Astrocyte of the hippocampus (primary cell): ENCODE measurements around the gene FADS6.
"Not testable (repeated sequence)": the region's sequence is repeated elsewhere in the genome, so short reads cannot be mapped to it uniquely, and the experiment has no call there.

Experiments used
- DNase-seq: peaks from one replicate; pipeline ENCODE4 v3.0.0; 2011; ENCODE audit warnings: low read depth, low spot score

FADS6 gene

GRCh38 chr17:74920642-74921025, 27.2 kb upstream of the FADS6 start:
- DNase-seq = no peak

- no peak for DNase-seq
These were observed 26.8 kb upstream of the FADS6 start for GRCh38 chr17:74920306-74920620.

GRCh38 chr17:74919440-74920305, 26.2 kb upstream of the FADS6 start:
- DNase-seq = no peak

- DNase-seq = no peak
These were observed 25.5 kb upstream of the FADS6 start for GRCh38 chr17:74918906-74919305.

GRCh38 chr17:74917430-74917829, 24.0 kb upstream of the FADS6 start:
- no peak for DNase-seq

- no peak for DNase-seq
These were observed 23.4 kb upstream of the FADS6 start for GRCh38 chr17:74916851-74917199.

GRCh38 chr17:74916136-74916850, 22.9 kb upstream of the FADS6 start:
- DNase-seq = no peak

- not testable (repeated sequence) for DNase-seq
These were observed 18.0 kb upstream of the FADS6 start for GRCh38 chr17:74911423-74911822.

- DNase-seq = not testable (repeated sequence)
These were observed 15.7 kb upstream of the FADS6 start for GRCh38 chr17:74909097-74909496.

GRCh38 chr17:74907012-74907411, 13.6 kb upstream of the FADS6 start:
- DNase-seq = no peak

GRCh38 chr17:74906214-74906793, 12.9 kb upstream of the FADS6 start:
- DNase-seq = not testable (repeated sequence)

- DNase-seq = no peak
These were observed 11.4 kb upstream of the FADS6 start for GRCh38 chr17:74904687-74905409.

- DNase-seq = no peak
These were observed 10.2 kb upstream of the FADS6 start for GRCh38 chr17:74903671-74904070.

GRCh38 chr17:74903034-74903433, 9.6 kb upstream of the FADS6 start:
- no peak for DNase-seq

GRCh38 chr17:74901353-74902135, 8.1 kb upstream of the FADS6 start:
- no peak for DNase-seq

- DNase-seq = no peak
These were observed 6.8 kb upstream of the FADS6 start for GRCh38 chr17:74900208-74900607.

- no peak for DNase-seq
These were observed 5.0 kb upstream of the FADS6 start for GRCh38 chr17:74898376-74898946.

GRCh38 chr17:74893936-74894671, 671 bp upstream of the FADS6 start:
- DNase-seq = no peak

- no peak for DNase-seq
These were observed 1.2 kb downstream of the FADS6 start for GRCh38 chr17:74892013-74892841.
